Chondrocyte (in vitro differentiated cells): ENCODE data around the gene MRPL42. TPM values are rescaled to one million over a fixed set of nuclear protein-coding genes. Genes with fewer than 3 reads are reported as not detected.

Source experiments
- DNase-seq: peaks from one replicate; pipeline ENCODE4 v3.0.0; 2021; ENCODE audit warnings: mixed read lengths, low spot score
- H3K27ac Mint-ChIP-seq: one replicate; pipeline ENCODE4 v1.8.0; 2021; ENCODE audit warnings: mild to moderate bottlenecking, moderate library complexity, mixed read lengths; ENCODE audit not compliant: unreplicated experiment
- H3K27me3 Mint-ChIP-seq: 2 replicates; pipeline ENCODE4 v1.8.0; 2021; ENCODE audit warnings: low read depth, mixed read lengths
- H3K36me3 Mint-ChIP-seq: 2 replicates; pipeline ENCODE4 v1.8.0; 2021; ENCODE audit warnings: low read depth, mixed read lengths
- H3K4me1 Mint-ChIP-seq: 2 replicates; pipeline ENCODE4 v1.8.0; 2021; ENCODE audit warnings: low read depth, mild to moderate bottlenecking, mixed read lengths
- H3K4me3 Mint-ChIP-seq: one replicate; pipeline ENCODE4 v1.8.0; 2021; ENCODE audit warnings: mild to moderate bottlenecking, moderate library complexity, mixed read lengths; ENCODE audit not compliant: unreplicated experiment
- H3K9me3 Mint-ChIP-seq: 2 replicates; pipeline ENCODE4 v1.8.0; 2021; ENCODE audit warnings: low read depth, mixed read lengths
- total RNA-seq: library from RNA; stranded (reverse); gene quantifications from 3 replicates; pipeline ENCODE4 v1.2.1, GENCODE V29; 2021
- TF ChIP-seq, protein P1 (sequence below): fragments of 200-600 bp; sonication (generic); IDR thresholded peaks from 2 replicates; pipeline ENCODE4 v1.5.0; 2021; ENCODE audit warnings: antibody characterized with exemption, mild to moderate bottlenecking, moderate library complexity

MRPL42 gene
- total RNA-seq, 1 donor from 2014 or later, result 41.4 TPM

DNA sequence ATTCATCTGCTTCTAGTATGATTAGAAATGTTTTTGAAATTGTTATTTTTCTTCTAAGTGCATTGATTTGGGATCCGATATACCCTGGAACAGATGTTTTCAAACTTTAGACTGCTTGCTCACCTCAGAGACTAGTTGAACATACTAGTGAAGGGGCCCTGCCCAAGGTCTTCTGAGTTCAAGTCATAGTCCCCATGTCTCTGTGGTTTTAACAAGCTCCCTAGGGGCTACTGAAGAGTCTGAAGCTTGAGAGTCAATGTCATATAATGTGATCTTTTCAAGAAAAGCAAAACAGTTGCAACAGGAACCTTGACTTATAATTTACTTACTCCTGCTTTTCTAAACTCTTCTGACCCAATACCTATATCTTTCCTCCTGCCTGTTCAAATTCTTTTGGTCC, 18.0 kb upstream of the MRPL42 start:
- TF ChIP-seq, protein P1, sequence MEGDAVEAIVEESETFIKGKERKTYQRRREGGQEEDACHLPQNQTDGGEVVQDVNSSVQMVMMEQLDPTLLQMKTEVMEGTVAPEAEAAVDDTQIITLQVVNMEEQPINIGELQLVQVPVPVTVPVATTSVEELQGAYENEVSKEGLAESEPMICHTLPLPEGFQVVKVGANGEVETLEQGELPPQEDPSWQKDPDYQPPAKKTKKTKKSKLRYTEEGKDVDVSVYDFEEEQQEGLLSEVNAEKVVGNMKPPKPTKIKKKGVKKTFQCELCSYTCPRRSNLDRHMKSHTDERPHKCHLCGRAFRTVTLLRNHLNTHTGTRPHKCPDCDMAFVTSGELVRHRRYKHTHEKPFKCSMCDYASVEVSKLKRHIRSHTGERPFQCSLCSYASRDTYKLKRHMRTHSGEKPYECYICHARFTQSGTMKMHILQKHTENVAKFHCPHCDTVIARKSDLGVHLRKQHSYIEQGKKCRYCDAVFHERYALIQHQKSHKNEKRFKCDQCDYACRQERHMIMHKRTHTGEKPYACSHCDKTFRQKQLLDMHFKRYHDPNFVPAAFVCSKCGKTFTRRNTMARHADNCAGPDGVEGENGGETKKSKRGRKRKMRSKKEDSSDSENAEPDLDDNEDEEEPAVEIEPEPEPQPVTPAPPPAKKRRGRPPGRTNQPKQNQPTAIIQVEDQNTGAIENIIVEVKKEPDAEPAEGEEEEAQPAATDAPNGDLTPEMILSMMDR, result no peak
- Mint-ChIP-seq H3K27ac (no peak overlapping the region), H3K27me3 (no peaks in the 10 kb centered on the region), H3K4me1 (peaks cover 17% of the 10 kb centered on the region), H3K4me3 (no peak overlapping the region), H3K36me3 (no peaks in the 10 kb centered on the region), H3K9me3 (no peaks in the 10 kb centered on the region)
- DNase-seq, result no peak

DNA sequence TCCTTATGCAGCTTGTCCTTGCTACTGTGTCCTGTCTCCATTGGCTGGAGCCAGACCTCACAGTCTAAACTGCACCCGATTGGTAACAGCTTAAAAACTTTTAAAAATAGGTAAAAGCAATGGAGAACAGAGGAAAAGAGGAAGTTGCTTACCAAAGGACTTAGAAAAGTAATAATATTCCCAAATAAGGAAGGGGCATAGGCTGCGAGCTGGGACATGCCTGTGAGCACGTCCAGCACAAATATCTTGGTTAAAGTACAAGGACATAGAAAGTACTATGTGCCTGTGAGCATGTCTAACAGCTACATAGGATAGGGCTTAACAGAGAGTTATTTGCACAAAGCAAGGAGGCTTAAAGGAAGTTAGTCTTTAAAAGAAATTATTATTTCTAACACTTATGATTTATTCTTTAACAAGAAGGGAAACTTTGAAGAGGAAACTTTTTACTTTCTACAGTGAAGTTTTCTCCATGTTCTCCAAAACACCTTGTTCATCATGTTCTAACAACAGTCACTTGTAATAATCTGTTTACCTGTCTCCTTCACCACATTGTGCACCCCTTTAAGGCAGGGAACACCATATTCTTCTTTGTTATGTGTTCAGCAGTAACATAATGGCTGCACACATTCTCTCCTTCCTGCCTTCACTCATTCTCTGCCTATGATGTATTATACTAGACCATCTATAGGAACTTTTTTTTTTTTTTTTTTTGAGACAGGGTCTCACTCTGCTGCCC, 15.7 kb upstream of the MRPL42 start:
- DNase-seq, result no peak
- no peaks in the 10 kb centered on the region for H3K27me3 Mint-ChIP-seq
- H3K4me3 Mint-ChIP-seq, result no peak overlapping the region
- TF ChIP-seq, protein P1, result no peak
- H3K4me1 Mint-ChIP-seq, result peaks cover 17% of the 10 kb centered on the region
- H3K27ac Mint-ChIP-seq, result no peak overlapping the region
- no peaks in the 10 kb centered on the region for H3K36me3 Mint-ChIP-seq
- no peaks in the 10 kb centered on the region for H3K9me3 Mint-ChIP-seq

DNA sequence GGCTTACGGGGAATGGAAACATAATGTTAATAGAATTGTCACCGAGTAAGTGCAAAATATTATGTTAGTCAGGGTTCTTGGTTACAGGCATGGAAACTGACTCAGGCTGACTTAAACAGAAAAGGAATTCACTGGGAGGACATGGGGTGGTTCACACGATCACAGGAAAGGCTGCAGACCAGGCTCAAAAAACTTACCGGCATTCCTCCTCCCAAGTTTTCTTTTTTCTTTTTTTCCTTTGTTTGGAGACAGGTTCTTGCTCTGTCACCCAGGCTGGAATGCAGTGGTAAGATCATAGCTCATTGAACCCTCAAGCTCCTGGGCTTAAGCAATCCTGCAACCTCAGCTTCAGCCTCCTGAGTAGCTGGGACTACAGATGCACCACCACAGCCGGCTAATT, 13.7 kb upstream of the MRPL42 start:
- H3K27ac Mint-ChIP-seq, result peak overlapping the region; percentile 27
- peaks cover 17% of the 10 kb centered on the region for H3K4me1 Mint-ChIP-seq
- no peak overlapping the region for H3K4me3 Mint-ChIP-seq

DNA sequence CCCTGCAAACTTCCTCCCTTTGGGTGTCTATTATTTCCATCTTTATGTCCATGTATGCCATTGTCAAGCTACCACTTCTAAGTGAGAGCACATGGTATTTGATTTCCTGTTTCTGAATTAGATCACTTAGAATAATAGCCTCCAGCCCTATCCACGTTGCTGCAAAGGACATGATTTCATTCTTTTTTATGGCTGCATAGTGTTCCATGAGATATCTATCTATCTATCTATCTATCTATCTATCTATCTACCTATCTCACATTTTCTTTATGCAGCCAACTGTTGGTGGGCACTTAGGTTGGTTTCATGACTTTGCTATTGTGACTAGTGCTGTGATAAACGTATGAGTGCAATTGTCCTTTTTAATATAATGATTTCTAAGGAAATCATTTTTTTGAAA, 11.2 kb upstream of the MRPL42 start:
- H3K27me3 Mint-ChIP-seq, result no peaks in the 10 kb centered on the region
- TF ChIP-seq, protein P1, result no peak
- no peak for DNase-seq
- no peaks in the 10 kb centered on the region for H3K36me3 Mint-ChIP-seq
- no peak overlapping the region for H3K27ac Mint-ChIP-seq
- H3K4me3 Mint-ChIP-seq, result no peak overlapping the region
- no peaks in the 10 kb centered on the region for H3K9me3 Mint-ChIP-seq
- peaks cover 10% of the 10 kb centered on the region for H3K4me1 Mint-ChIP-seq

More for the DNA sequence above, 13.7 kb upstream of the MRPL42 start:
- no peaks in the 10 kb centered on the region for H3K36me3 Mint-ChIP-seq
- H3K27me3 Mint-ChIP-seq, result no peaks in the 10 kb centered on the region
- TF ChIP-seq, protein P1, result no peak
- DNase-seq, result no peak
- H3K9me3 Mint-ChIP-seq, result no peaks in the 10 kb centered on the region

DNA sequence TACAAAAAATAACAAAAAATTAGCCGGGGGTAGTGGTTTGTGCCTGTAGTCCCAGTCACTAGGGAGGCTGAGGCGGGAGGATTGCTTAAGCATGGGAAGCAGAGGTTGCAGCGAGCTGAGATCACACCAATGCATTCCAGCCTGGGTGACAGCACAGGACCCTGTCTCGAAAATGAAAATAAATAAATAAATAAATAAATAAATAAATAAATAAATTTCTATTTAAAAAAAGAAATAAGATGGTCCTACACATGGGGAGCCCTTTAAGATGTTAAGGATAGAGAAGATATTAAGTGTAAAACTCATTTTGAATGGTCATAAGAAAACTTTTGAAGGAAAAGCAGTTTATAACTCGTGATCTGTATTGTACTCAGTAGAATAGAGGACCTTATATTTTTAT, 8.2 kb upstream of the MRPL42 start:
- no peaks in the 10 kb centered on the region for H3K27me3 Mint-ChIP-seq

More for the DNA sequence above, 8.2 kb upstream of the MRPL42 start:
- Mint-ChIP-seq H3K27ac (no peak overlapping the region), H3K4me1 (peaks cover under 1% of the 10 kb centered on the region), H3K36me3 (no peaks in the 10 kb centered on the region), H3K9me3 (no peaks in the 10 kb centered on the region), H3K4me3 (no peak overlapping the region)
- TF ChIP-seq, protein P1, result no peak
- DNase-seq, result no peak
